GDM1 (cell line): Measurements from ENCODE around the gene GMCL1.
"Not testable (repeated sequence)": the region's sequence is repeated elsewhere in the genome, so short reads cannot be mapped to it uniquely, and the experiment has no call there.

Experiments
- DNase-seq: peaks from one replicate; lab custom pipeline; 2025; lab: John Stamatoyannopoulos, UW

Gene GMCL1

GRCh38 chr2:69807821-69808540 lies 21.5 kb upstream of the GMCL1 start:
- no peak for DNase-seq

GRCh38 chr2:69810550-69810949 lies 18.9 kb upstream of the GMCL1 start:
- no peak for DNase-seq

- DNase-seq = no peak
Observed at GRCh38 chr2:69811018-69811417, 18.4 kb upstream of the GMCL1 start.

DNA sequence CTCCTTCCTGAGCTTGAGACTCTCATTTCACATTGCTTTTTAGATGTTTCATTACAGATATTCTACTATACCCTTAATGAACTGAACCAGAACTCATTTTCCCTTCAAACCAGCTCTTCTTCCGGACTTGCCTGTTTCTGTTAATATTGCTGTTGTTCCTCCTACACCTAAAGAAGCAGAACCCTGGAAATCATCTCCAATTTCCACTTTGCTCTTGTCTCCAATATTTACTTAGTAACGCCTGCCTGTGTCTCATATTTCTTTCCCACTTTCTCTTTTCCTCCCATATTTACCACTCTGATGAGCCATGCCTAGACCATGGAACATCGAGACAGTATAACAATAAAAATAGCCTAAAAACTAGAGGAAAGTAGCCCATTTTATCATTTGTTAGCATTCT lies 17.9 kb upstream of the GMCL1 start:
- no peak for DNase-seq

DNA sequence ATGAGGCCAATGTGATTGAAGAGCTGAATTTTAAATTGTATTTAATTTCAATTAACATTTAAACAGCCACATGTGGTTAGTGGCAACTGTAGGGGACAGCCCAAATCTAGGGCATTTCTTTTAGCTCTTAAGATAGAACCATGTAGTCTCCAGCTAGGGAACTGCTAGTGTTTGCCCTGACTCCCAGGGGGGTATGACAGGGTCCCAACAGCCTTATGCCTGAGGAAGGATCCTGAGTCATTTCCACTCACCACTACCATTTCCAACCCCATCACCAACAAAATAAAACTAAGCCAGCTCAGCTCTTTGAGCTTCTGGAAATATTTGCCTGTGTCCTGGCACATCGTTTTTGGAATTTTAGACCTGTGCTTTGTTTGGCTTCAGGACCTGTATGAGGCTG lies 13.7 kb upstream of the GMCL1 start:
- no peak for DNase-seq

DNA sequence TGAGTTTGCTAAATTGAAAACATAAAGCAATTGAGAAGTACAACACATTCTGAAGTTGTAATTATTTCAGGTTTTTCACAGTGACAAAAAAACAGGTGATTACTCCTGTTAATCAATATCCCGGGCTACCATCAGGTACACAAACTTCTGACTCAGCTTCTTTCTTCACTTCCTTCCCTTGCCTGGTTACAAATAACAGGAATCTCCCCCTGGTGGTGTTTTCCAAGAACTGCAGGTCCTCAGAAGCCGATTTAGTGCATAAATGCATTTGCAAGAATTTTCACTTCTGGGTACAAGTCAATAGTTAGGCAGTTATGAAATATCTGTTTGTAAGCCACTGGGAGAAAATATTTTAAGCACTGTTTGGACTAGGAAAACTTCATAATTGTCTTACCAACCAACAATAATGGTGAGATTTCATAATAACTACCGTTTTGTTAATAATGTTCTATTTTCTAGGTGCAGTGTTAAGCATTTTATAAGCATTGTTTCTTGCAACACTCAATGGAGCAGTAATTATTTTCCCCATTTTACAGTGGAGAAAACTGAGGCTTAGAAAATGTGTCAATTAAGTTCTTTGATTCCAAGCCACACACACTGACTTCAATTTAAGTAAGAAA lies 12.4 kb upstream of the GMCL1 start:
- DNase-seq = peak; percentile 50

DNA sequence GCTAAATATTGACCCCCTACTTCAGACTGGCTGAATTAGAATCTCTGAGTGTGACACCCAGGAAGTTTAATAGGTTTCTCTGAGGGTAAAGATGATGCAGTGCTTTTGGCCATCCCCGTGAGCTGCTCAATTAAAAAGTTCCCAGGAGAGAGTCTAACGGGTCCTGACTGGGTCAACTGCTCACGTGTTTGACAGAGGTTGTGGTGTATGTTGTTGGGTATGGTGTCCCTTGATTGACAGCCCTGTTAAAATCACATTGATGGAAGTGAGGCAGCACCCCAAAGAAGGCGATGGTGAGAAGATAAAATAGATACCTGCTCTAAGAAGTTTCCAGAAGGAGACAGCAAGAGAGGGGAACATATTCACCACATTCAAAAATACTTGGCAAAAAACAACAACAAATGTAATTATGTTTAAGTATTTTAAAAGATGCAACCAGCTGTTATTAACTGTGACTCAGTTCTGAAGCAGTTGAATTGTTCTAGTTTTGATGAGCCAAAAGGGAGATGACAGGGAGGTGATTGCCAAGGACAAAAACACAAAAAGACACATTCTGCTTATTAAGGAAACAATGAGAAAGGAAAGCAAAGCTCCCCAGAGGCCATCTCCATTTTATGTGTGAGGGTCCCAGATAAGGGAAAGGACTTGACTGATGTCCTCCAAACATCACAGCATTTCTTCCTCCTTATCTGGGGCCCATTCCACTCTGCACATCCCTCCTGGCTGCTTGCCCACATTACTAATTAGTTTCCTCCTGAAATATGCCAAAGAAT lies 11.5 kb upstream of the GMCL1 start:
- no peak for DNase-seq

GRCh38 chr2:69827796-69828540 lies 1.5 kb upstream of the GMCL1 start:
- DNase-seq = no peak

- no peak for DNase-seq
Observed at GRCh38 chr2:69828938-69829255, 563 bp upstream of the GMCL1 start.

DNA sequence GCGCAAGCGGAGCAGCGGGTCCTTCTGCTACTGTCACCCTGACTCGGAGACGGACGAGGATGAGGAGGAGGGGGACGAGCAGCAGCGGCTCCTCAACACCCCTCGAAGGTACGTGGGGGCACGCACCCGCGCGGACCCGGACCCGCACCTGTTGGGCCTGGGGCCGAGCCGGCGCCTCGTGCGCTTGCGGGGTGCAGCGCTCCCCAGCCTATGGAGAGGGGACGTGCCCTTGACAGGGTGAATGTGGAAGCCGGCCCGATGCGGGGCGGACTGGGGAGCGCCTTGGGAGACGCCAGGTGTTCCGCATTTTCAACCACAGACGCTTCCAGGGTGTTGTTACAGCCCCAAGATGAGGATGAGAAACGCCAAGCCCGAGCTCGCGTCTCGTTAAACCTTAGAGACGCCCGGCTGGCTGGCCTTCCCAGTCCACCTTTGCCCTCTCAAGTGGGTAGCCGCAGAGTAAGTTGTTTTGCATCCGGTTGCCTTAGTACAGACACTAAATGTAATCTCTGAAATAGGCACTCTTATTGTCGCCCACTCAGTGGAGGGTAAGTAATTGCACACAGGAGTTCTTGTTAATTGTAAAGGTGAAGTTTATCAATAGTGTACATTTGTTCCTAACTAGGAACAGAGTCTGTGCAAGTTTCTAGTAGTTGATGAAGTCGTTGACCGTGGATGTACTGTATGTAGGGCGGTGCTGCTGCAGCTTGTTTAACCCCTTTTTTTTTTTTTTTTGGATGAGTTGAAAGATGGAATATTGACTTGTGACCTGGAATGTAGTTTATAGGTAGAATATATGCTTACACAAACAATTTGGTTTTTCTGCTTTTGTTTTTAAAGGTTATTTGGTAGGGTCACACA lies 815 bp downstream of the GMCL1 start:
- no peak for DNase-seq

DNA sequence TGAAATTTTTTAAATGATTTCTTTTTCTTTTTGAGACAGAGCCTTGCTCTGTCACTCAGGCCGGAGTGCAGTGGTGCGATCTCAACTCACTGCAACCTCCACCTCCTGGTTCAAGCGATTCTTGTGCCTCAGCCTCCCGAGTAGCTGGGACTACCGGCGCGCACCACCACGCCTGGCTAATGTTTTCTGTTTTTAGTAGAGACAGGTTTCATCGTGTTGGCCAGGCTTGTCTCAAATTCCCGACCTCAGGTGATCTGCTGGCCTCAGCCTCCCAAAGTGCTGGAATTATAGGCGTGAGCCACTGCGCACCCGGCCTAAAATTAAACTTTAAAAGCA lies 1.4 kb downstream of the GMCL1 start:
- not testable (repeated sequence) for DNase-seq

- DNase-seq = no peak
Observed at GRCh38 chr2:69831354-69831905, 2.0 kb downstream of the GMCL1 start.

GRCh38 chr2:69833752-69834151 lies 4.3 kb downstream of the GMCL1 start:
- DNase-seq = no peak

GRCh38 chr2:69835666-69836065 lies 6.2 kb downstream of the GMCL1 start:
- DNase-seq = no peak

DNA sequence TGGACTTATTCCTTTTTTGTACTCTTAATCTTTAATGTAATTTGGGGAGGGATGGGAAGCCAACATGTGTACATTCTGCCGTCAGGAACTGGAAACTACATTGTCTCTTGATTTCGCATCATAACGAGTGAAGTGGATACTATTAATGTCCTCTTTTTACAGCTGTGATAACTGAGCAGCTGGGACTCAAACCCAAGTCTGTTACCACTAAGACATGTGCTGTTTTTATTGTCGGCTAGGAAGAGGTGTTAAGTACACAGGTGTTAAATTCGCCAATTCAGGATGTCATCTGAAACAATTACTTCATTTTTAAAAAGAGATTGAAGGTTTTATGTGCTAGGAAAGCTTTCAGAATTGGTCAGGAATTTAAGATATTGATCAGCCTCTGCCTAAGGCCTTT lies 6.9 kb downstream of the GMCL1 start:
- no peak for DNase-seq

GRCh38 chr2:69837533-69837932 lies 8.1 kb downstream of the GMCL1 start:
- no peak for DNase-seq

- DNase-seq = no peak
Observed at GRCh38 chr2:69843993-69844392, 14.5 kb downstream of the GMCL1 start.

- no peak for DNase-seq
Observed at GRCh38 chr2:69844560-69844959, 15.1 kb downstream of the GMCL1 start.

- DNase-seq = no peak
Observed at GRCh38 chr2:69846182-69847067, 17.0 kb downstream of the GMCL1 start.

- no peak for DNase-seq
Observed at GRCh38 chr2:69847068-69847828, 17.8 kb downstream of the GMCL1 start.
